Activated gamma-delta T cell (primary cell): ENCODE results near the gene ERN1.

Source experiments
- DNase-seq: peaks from one replicate; lab custom pipeline; 2025; lab: John Stamatoyannopoulos, UW

Gene ERN1

GRCh38 chr17:64059756-64060155 is 70.2 kb downstream of the ERN1 start:
- DNase-seq: no peak

GRCh38 chr17:64058621-64059020 is 71.3 kb downstream of the ERN1 start:
- DNase-seq: no peak

GRCh38 chr17:64057701-64058263 is 72.2 kb downstream of the ERN1 start:
- DNase-seq: no peak

DNA sequence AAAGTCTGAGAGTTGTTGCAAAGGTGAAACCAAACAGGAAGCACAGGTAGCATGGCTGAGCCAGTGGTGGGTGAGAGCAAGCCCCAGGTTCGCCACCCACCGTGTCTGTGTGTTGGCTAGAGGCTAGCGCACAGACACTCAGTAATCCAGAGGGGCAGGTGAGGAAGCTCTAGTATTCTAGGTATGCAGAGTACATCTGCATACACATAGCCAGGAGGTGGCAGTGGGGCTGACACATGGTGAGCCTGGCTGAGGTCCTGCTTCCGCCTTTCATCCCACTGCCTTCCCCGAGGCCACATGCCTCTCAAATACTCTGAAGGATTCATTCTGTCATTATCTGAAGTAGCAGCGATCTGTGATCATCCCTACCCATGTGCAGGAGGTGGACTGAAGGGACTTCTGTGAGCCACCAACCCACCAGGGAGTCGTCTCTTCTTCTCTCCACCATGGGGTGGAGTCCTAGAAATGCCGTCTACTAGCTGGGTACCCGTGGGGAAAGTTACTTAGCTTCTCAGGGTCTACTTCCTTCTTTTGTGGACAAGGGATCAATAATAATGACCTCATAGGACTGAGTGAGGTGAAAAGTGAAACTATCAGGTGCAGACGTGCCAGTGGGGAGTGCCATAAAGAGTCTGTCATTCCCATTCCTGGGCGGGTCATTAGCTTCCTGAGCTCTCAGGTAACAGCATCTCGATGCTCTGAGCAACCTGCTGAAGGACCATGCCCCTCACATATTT is 73.5 kb downstream of the ERN1 start:
- DNase-seq: no peak

DNA sequence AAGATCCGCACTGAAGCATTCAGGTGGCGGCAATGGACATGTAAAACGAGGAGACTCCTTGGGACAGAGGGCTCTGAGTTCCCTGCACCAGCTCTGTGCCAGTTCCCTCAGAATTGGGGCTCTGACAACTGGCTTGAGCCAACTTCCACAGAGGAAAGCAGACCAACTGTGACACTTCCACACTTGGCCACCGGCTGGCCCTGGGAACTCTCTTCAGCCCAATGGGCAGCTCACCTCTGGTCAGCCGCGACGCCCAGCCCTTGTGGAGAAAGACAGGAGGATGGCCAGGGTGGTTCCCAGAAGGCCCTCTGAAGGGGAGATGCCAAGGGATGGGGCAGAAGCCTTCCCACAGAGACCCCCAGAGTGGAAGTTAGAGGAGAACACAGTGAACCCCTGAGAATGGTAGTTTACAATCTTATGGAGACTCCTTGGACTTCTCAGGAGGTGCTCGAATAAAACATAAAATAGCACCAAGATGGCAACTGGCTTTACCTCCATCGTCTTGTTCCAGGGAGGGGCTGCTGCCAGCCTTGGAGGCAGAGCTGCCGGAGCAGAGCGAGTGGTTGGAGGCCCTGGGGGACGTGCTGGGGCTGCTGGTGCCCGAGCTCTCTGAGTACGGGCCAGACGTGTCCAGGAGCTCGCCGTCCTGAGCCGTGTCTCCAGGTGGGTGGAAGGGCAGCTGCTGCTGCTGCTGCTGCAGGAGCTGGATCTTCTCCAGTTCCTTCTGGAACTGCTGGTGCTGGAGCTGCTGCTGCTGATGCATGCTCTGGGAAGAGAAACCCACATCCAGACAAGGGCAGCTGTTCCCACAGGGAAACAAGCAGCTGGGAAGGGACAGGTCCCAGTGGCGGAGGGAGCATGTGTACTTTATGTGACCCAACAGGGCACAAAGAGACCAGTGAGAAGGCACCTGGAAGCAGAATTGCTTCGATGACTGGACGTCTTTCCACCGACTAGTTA is 74.5 kb downstream of the ERN1 start:
- no peak for DNase-seq

DNA sequence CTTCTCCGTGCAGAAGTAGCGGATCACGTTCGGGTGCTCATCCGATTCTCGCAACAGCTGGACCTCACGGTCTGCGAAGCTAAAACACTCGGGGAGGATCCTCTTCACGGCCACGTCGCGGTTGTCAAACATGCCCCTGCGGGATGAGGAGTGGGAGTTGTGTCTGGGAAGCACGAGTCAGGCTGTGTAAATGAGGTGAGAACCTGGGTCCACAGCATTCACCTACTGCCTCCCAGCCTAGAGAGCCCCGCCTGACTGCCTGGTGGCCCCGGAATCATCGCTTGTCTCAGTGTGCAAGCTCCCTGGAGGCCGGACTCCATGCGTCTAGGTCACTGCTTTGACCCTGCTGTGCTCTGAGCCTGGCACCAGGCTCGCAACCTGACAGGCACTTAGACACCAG is 75.6 kb downstream of the ERN1 start:
- DNase-seq: no peak

DNA sequence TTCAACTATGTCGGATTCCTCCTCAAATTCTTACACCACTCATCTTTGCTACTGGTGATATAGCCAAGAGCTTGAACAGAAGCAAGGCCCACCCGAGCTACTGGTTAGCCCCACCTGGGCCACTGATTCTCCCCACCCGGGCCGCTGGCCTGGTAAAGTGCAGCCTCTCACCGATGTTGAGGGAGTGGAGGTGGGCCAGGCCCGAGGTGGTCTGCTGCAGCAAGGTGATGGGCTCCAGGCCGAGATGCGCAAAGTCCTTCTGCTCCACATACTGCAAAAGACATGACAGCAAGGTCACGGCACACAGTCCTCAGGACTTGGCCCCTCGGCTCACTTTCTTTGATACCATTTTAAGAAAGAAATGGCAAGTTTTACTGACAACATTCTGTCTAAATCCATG is 76.8 kb downstream of the ERN1 start:
- no peak for DNase-seq

DNA sequence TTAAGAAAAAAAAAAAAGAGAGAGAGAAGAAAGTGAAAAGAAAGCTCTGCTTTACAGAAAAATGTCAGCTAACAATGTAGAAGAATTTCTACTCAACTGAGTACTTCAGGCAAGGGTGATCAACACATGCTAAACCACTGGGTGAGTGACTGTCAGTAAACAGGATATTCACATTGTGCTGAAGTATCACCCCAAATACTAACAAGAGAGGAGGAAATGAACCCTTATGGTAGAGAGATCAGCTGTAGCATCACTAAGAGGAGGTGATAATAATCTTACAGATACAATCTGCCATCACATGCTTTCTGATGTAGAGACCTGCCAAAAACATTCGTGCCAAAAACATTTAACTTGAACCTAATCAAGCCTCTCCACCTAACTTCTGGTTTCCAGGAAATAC is 78.8 kb downstream of the ERN1 start:
- no peak for DNase-seq

GRCh38 chr17:64048805-64049204 is 81.1 kb downstream of the ERN1 start:
- DNase-seq: no peak

GRCh38 chr17:64045176-64045575 is 84.8 kb downstream of the ERN1 start:
- no peak for DNase-seq

DNA sequence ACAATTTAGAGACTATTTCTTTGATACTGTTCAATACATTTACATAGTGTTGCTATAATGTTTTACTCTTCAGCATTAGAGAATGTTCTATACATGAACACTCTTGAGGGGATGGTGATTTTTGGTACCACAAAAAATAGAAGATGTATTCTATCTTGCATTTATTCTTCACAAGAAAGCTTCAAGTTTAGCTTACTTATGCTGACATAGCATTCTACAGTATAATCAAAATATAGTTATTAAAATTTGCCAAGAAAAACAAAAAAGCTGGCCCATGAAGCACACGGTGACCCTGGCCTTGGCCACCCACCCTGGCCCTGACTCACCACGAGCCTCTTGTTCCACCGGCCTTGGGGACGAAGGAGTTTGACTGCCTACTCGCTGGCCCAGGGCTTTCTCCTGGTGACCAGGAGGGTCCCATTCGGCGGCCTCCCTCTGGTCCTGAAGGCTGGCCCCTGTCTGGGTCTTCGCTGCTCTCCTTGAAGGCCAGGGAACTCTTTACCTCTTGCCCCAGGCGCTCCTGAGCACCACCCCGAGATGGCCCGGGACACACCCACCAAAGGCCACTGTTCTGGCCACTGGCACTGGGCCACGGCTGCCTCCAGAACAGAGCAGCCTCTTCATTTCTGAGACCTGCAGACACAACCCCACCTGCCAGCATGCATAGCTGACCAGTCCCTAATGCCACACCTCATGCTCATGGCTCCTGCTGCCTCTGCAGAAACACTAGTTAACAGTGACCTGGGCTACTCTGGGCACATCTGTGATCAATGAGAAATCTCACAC is 87.1 kb downstream of the ERN1 start:
- DNase-seq: no peak

DNA sequence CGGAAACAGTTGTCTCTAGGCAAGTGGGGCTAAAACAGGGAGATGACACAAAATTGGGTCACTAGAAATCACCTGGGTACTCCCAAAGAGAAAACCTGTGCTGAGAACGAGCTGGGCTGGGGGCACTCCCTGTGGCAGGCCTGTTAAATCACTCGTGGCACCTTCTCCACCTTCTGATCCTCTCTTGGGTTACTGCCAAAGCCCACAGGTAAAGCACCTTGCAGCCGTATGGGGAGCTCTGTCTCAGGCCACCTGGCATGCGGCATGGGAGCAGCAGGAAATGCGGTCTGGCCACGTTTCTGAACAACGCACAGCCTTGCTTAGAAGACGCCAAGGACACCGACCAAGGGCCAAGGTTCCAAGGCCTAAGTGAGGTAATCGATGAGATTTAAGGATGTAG is 88.0 kb downstream of the ERN1 start:
- DNase-seq: no peak

DNA sequence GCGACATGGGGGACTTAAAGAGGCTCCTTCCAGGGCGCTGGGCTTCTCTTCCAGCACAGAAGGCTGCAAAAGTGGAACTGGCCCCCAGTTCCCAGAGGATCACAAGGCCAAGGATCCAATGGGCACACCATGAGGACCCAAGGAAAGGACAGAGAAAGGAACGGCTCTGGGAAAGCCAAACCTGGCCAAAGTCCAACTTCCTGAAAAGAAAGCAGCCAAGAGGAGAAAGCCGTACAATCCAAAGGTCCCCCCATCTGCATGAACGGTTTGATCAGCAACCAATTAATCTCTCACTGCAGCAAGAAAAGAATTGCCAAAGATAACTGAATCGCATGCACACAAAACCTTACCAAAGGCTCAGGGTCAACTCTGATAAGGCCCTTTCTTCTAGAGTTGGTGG is 89.7 kb downstream of the ERN1 start:
- no peak for DNase-seq

DNA sequence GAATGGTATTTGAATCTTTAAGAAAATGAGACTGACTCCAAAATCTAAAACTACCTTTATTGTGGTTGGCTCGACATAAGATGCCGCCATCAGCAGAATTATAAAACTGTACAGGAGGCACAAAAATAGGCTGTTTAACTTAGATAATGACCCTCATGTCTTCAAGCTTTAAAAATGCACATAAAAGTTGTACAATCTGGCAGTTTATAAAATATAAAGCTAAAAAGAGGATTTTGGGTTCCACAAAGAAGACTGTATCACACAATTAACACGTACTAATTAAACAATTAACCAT is 90.9 kb downstream of the ERN1 start:
- DNase-seq: no peak

DNA sequence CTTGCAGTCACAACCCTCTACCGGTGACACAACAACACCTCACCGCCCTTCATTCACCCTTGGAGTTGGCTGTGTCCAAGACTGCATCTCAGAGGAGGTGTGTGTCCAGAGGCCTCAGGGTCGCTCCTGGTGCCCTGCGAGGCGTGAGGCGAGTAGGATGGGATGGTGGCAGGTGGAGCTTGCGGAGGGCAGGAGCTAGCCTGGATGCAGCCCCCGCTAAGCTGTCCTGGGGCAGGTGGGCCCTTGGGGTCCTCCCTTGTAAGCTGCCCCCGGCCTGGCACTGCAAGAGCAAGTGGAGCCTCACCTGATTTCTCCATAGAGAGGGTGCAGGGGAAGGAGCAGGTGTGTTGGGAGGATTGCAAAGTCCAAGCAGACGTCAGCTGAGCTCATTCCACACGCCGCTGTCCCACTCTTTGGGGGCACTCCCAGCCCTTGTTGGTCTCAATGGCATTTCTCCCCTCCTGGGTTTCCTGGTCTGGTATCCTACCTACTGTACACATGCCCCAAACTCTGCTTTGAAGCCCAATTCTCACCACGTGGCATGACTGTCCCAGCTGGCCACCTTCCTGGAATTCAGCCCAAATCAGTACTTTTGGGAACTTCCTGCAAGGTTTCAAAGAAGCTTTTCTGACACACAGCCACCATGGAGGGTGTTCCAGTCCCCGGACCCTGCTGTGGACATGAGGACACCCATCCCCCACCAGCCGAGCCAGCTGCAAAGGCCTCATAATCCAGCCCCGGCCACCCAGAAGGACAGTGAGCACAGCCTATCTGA is 91.4 kb downstream of the ERN1 start:
- DNase-seq: no peak

- no peak for DNase-seq
These were observed 92.1 kb downstream of the ERN1 start for GRCh38 chr17:64037802-64038201.

- no peak for DNase-seq
These were observed 92.8 kb downstream of the ERN1 start for GRCh38 chr17:64037180-64037579.

- DNase-seq: no peak
These were observed 93.6 kb downstream of the ERN1 start for GRCh38 chr17:64036198-64036922.

- no peak for DNase-seq
These were observed 97.9 kb downstream of the ERN1 start for GRCh38 chr17:64032081-64032480.

GRCh38 chr17:64028874-64029464 is 101.0 kb downstream of the ERN1 start:
- no peak for DNase-seq
